GM18868 (cell line): Measurements from ENCODE around the gene ADM.

Experiments
- ATAC-seq: cut with Tn5 transposase; IDR thresholded peaks from one replicate; pipeline ENCODE4 v1.9.1; 2021; ENCODE audit warnings: mild to moderate bottlenecking, moderate library complexity; ENCODE audit not compliant: unreplicated experiment

Gene ADM

GRCh38 chr11:10327254-10327653 is 22.4 kb downstream of the ADM start:
- ATAC-seq = no peak

GRCh38 chr11:10328314-10329098 is 23.6 kb downstream of the ADM start:
- ATAC-seq = no peak

- no peak for ATAC-seq
Measured at GRCh38 chr11:10329356-10329755, 24.5 kb downstream of the ADM start.

- ATAC-seq = no peak
Measured at GRCh38 chr11:10329935-10330334, 25.1 kb downstream of the ADM start.

GRCh38 chr11:10331548-10332289 is 26.8 kb downstream of the ADM start:
- ATAC-seq = no peak

- ATAC-seq = no peak
Measured at GRCh38 chr11:10333490-10333889, 28.6 kb downstream of the ADM start.

- no peak for ATAC-seq
Measured at GRCh38 chr11:10338287-10338686, 33.4 kb downstream of the ADM start.

- no peak for ATAC-seq
Measured at GRCh38 chr11:10348650-10349280, 43.9 kb downstream of the ADM start.

- no peak for ATAC-seq
Measured at GRCh38 chr11:10349281-10349665, 44.4 kb downstream of the ADM start.

- ATAC-seq = no peak
Measured at GRCh38 chr11:10349806-10350205, 44.9 kb downstream of the ADM start.

- no peak for ATAC-seq
Measured at GRCh38 chr11:10350334-10350733, 45.5 kb downstream of the ADM start.

GRCh38 chr11:10351435-10351764 is 46.5 kb downstream of the ADM start:
- no peak for ATAC-seq

GRCh38 chr11:10351765-10352641 is 47.1 kb downstream of the ADM start:
- no peak for ATAC-seq

- ATAC-seq = no peak
Measured at GRCh38 chr11:10352921-10353550, 48.2 kb downstream of the ADM start.

GRCh38 chr11:10354389-10354788 is 49.5 kb downstream of the ADM start:
- ATAC-seq = no peak

GRCh38 chr11:10355257-10355661 is 50.4 kb downstream of the ADM start:
- ATAC-seq = no peak

- no peak for ATAC-seq
Measured at GRCh38 chr11:10356161-10356560, 51.3 kb downstream of the ADM start.
